ENCODE results near the gene RAB27B. TPM values are rescaled to one million over a fixed set of nuclear protein-coding genes. Genes with fewer than 3 reads are reported as not detected.

The RAB27B gene
- total RNA-seq, 2 experiments from 2014 or later: 2.4 to 2.5 TPM

DNA sequence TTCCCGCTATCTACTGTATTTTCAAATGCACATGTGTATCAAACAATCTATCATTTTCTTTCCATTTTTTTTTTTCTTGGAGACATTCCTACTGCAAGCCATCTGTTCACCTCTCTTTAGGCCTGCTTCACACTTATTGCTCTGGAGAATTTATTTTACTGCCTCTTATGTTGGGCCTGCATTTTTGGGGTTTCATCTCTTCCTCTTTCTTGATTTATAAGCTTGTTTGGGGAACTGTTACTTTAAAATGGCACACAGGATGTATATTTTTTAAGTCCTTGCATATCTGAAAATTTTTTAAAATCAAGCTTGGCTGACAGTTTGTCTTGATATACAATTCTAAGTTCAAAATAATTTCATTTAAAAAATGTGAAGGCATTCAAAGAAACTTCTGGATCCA is 3.5 kb upstream of the RAB27B start:
- Mint-ChIP-seq H3K27me3 (no peaks in the 10 kb centered on the region), H3K4me3 (no peak overlapping the region), H3K27ac (no peak overlapping the region), H3K36me3 (ENCODE audit: low read depth) (no peaks in the 10 kb centered on the region), H3K9me3 (no peaks in the 10 kb centered on the region), H3K4me1 (ENCODE audit: low read depth) (peaks cover 20% of the 10 kb centered on the region)
- H3K27me3 ChIP-seq (ENCODE audit: control insufficient read depth in 1 of 2, insufficient read depth in 2 of 2, low read length in 2 of 2): peaks cover 0 to 3% of the 10 kb centered on the region in 2 experiments
- H3K36me3 ChIP-seq (ENCODE audit: insufficient read depth, low read length): no peaks in the 10 kb centered on the region
- DNase-seq (no peak), ATAC-seq (ENCODE audit: poor library complexity) (no peak)
- no peak overlapping the region for H3K27ac ChIP-seq (ENCODE audit: low read depth in 1 of 2, low read length in 2 of 2)
- H3K4me3 ChIP-seq (ENCODE audit: low read length): no peak overlapping the region
- TF ChIP-seq, protein P1, sequence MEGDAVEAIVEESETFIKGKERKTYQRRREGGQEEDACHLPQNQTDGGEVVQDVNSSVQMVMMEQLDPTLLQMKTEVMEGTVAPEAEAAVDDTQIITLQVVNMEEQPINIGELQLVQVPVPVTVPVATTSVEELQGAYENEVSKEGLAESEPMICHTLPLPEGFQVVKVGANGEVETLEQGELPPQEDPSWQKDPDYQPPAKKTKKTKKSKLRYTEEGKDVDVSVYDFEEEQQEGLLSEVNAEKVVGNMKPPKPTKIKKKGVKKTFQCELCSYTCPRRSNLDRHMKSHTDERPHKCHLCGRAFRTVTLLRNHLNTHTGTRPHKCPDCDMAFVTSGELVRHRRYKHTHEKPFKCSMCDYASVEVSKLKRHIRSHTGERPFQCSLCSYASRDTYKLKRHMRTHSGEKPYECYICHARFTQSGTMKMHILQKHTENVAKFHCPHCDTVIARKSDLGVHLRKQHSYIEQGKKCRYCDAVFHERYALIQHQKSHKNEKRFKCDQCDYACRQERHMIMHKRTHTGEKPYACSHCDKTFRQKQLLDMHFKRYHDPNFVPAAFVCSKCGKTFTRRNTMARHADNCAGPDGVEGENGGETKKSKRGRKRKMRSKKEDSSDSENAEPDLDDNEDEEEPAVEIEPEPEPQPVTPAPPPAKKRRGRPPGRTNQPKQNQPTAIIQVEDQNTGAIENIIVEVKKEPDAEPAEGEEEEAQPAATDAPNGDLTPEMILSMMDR (IDR thresholded peaks at IDR 0.05): no peak
- intact Hi-C loops (cut with DNase I, micrococcal nuclease): loop anchor here in 1 of 2 experiments (5.0 kb wide), 1 partner anchor 107 kb away; no protein-coding TSS in a partner anchor
- H3K9me3 ChIP-seq (ENCODE audit: control insufficient read depth in 1 of 2, insufficient read depth in 1 of 2, low read length in 2 of 2): no peaks in the 10 kb centered on the region
- ChIA-PET CTCF (no interaction called here), POLR2A (no interaction called here)
- peaks cover 9% of the 10 kb centered on the region for H3K4me1 ChIP-seq (ENCODE audit: insufficient read depth, low read length)

DNA sequence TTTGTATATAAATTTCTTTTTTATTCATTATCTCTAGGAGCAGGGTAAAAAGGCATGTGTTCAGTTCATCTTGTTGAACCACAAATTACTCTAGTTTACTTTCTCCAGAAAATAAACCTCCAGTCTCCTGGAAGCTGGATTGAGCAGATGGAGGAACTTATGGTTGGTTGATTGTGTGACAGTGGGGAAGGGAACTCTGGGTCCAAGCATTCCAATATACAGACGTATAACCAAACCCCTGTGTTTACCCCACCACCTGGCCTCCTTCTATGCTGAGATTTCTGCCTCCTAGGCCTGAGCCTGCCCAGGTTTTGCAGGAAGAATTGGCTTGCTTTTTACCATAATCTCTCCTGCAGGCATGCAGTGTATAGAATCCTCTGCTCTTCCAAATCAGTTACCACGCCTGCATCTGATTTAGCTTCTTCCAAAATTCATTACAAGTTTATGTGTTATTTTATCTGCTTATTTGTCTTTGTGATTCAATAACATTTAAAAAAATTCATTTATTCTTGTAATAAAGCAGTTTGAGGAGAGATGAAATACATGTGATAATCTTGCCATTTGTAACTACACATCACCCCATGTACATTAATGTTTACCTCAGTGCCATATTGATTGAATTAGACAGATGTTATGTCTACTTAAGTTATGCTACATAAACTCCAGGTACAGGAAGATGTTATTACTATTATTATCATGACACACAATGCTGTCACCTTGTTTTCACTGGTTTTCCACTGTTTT is 2.5 kb upstream of the RAB27B start:
- Histone ChIP-seq H3K36me3 (ENCODE audit: insufficient read depth, low read length) (no peaks in the 10 kb centered on the region), H3K27me3 (ENCODE audit: control insufficient read depth in 1 of 2, insufficient read depth in 2 of 2, low read length in 2 of 2) (peaks cover 0 to 3% of the 10 kb centered on the region in 2 experiments), H3K4me3 (ENCODE audit: low read length) (no peak overlapping the region), H3K4me1 (ENCODE audit: insufficient read depth, low read length) (peaks cover 9% of the 10 kb centered on the region), H3K9me3 (ENCODE audit: control insufficient read depth in 1 of 2, insufficient read depth in 1 of 2, low read length in 2 of 2) (no peaks in the 10 kb centered on the region), H3K27ac (ENCODE audit: low read depth in 1 of 2, low read length in 2 of 2) (no peak overlapping the region)
- TF ChIP-seq, protein P1 (IDR thresholded peaks at IDR 0.05): no peak
- Mint-ChIP-seq H3K36me3 (ENCODE audit: low read depth) (no peaks in the 10 kb centered on the region), H3K4me3 (no peak overlapping the region), H3K27me3 (no peaks in the 10 kb centered on the region), H3K4me1 (ENCODE audit: low read depth) (peaks cover 27% of the 10 kb centered on the region), H3K9me3 (no peaks in the 10 kb centered on the region), H3K27ac (no peak overlapping the region)
- DNase-seq: no peak
- ATAC-seq (ENCODE audit: poor library complexity): no peak
- POLR2A ChIA-PET: interaction anchor here (1.0 kb wide), 1 partner anchor 20 kb away, joined by 3 read pairs; no protein-coding TSS in a partner anchor
- CTCF ChIA-PET: no interaction called here
- intact Hi-C loops (cut with DNase I, micrococcal nuclease): loop anchor here in 1 of 2 experiments (5.0 kb wide), 1 partner anchor 108 kb away; no protein-coding TSS in a partner anchor

DNA sequence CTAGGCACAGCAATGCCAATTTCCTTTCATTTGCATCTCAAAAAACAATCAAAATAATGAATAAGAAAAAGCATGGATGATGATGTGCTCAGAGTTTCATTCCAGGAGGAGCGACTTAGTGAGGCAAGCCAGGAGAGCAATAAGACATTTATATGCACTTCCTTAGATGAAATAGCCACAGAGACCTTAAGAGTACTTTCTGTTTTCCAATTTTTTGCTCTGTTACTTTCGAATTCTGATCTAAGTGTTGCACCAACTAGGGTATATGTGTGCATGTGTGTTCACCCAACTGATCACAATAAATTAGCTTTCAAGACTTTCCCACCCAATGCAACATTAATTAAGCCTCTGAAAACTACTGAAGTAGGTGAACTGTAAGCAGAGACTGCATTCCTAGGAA is 709 bp downstream of the RAB27B start:
- H3K36me3 Mint-ChIP-seq (ENCODE audit: low read depth): no peaks in the 10 kb centered on the region
- peak overlapping the region; percentile 74 for H3K4me3 ChIP-seq (ENCODE audit: low read length)
- H3K4me1 ChIP-seq (ENCODE audit: insufficient read depth, low read length): peaks cover 9% of the 10 kb centered on the region
- H3K9me3 Mint-ChIP-seq: peaks cover 3% of the 10 kb centered on the region
- ATAC-seq (ENCODE audit: poor library complexity): no peak
- CTCF ChIA-PET: no interaction called here
- POLR2A ChIA-PET: interaction anchor here (0.6 to 2.0 kb wide), 5 partner anchors 10 to 580 kb away, joined by 3 to 9 read pairs (median 3); no protein-coding TSS in a partner anchor
- intact Hi-C loops (cut with DNase I, micrococcal nuclease): loop anchor here in 1 of 2 experiments (5.0 kb wide), 1 partner anchor 112 kb away; no protein-coding TSS in a partner anchor
- no peaks in the 10 kb centered on the region for H3K27me3 Mint-ChIP-seq
- peak overlapping the region; percentile 84 for H3K27ac Mint-ChIP-seq
- no peaks in the 10 kb centered on the region for H3K36me3 ChIP-seq (ENCODE audit: insufficient read depth, low read length)
- peak overlapping the region; percentile 95 for H3K4me3 Mint-ChIP-seq
- H3K27me3 ChIP-seq (ENCODE audit: control insufficient read depth in 1 of 2, insufficient read depth in 2 of 2, low read length in 2 of 2): peaks cover 0 to 3% of the 10 kb centered on the region in 2 experiments
- DNase-seq: peak in 2 of 14 experiments; percentile 7 to 45
- peaks cover 3 to 4% of the 10 kb centered on the region in 2 experiments for H3K9me3 ChIP-seq (ENCODE audit: control insufficient read depth in 1 of 2, insufficient read depth in 1 of 2, low read length in 2 of 2)
- peaks cover 44% of the 10 kb centered on the region for H3K4me1 Mint-ChIP-seq (ENCODE audit: low read depth)
- H3K27ac ChIP-seq (ENCODE audit: low read depth in 1 of 2, low read length in 2 of 2): no peak overlapping the region
- TF ChIP-seq, protein P1 (IDR thresholded peaks at IDR 0.05): no peak

Measured in CD4-positive, alpha-beta T cell (primary cell).